GM04504 (cell line): ENCODE results near the gene APOOL.

Experiments used
- DNase-seq: peaks from one replicate; pipeline ENCODE4 v3.0.0-alpha.2; 2012; ENCODE audit warnings: low read depth

APOOL gene

GRCh38 chrX:85084770-85085393, 81.2 kb downstream of the APOOL start:
- DNase-seq: peak; percentile 13

DNA sequence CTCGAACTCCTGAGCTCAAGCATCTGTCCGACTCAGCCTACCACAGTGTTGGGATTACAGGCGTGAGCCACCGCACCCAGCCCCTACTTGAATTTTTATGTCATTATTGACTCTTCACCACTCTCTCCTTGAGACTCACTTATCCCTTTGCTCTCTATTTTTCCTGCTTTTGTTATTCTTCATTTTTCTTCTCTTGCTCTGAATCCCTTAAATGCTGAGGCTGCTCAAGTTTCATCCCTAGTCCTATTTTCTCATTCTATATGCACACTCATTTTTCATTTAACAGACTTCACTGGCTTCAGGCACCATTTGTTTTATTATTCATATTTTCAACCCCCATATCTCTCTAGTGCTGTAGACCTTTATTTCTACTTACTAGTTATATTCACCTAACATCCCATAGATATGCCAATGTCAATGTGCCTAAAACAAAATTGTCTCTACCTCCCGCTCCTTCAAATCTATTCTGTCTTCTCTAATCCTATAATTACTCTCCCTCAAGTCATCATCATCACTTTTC, 85.7 kb downstream of the APOOL start:
- no peak for DNase-seq

GRCh38 chrX:85107407-85107806, 103.7 kb downstream of the APOOL start:
- no peak for DNase-seq

- no peak for DNase-seq
Observed at GRCh38 chrX:85108165-85108564, 104.5 kb downstream of the APOOL start.

- DNase-seq: no peak
Observed at GRCh38 chrX:85109235-85109634, 105.6 kb downstream of the APOOL start.

GRCh38 chrX:85111347-85111746, 107.7 kb downstream of the APOOL start:
- DNase-seq: no peak

DNA sequence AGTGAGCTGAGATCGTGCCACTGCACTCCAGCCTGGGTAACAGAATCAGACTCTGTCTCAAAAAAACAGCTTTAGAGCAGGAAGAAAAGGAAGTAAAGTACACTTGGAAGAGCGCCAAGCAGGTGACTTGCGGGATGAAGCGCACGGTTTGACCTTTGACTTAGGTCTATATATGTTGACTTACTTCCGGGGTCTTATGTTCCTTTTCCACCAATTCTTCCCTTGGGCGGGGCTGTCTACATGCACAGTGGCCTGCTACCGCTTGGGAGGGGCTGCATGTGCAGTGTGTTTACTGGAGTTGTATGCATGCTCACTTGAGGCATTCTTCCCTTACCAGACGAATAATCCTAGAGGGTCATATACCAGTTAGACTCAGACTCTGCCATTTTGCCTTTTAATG, 108.6 kb downstream of the APOOL start:
- no peak for DNase-seq

GRCh38 chrX:85113746-85114145, 110.1 kb downstream of the APOOL start:
- DNase-seq: no peak

GRCh38 chrX:85114171-85114570, 110.5 kb downstream of the APOOL start:
- DNase-seq: no peak

- no peak for DNase-seq
Observed at GRCh38 chrX:85114776-85115175, 111.1 kb downstream of the APOOL start.

GRCh38 chrX:85115252-85115651, 111.6 kb downstream of the APOOL start:
- DNase-seq: no peak

DNA sequence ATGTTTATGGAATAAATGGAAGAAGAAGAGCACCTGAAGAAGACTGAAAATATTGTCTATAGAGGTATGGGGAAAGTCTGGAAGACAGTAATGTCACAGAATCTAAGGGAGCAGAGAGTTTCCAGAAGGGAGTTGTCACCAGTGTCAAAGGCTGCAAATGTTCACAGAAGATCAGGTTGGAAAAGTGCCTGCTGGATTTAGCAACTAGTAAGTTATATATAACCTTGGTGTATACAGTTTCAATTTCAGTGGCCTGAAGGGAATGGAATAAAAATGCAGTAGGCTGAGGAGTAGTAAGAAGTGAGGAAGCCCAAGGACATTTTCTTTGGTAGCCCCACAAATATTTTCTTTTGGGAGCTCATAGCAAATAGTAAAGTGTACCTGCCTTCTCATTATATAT, 132.7 kb downstream of the APOOL start:
- no peak for DNase-seq

DNA sequence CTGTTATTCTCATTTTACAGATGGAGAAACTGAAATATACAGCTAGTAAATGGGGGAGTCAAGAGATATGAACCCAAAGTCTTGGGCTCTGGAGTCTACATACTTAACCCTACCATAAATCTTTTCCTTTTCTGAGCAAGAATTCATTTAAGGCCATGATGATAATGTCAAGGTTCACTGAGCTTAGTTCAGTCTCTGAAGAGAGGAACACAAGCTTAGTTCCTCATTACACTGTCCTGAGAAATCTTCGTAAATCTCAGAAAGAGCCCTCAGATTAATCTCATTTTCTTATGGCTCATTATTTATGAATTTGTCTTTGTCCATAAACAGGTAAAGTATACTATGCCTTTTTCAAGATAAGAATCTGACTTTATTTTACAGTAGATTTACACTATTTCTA, 135.7 kb downstream of the APOOL start:
- no peak for DNase-seq

- DNase-seq: no peak
Observed at GRCh38 chrX:85140964-85141363, 137.3 kb downstream of the APOOL start.
